Keratinocyte (primary cell): ENCODE measurements around the gene AUP1. TPM values are rescaled to one million over a fixed set of nuclear protein-coding genes. Genes with fewer than 3 reads are reported as not detected.

ENCODE experiments used
- DNase-seq: peaks from one replicate; pipeline ENCODE4 v3.0.0-alpha.2; 2011; ENCODE audit warnings: low read depth, missing footprints, low spot score
- FAIRE-seq: peaks from 2 replicates; lab custom pipeline; 2011; peaks lifted over from hg19 to GRCh38; lab: Jason Lieb, UNC
- H2AFZ ChIP-seq: 2 replicates; pipeline ENCODE4 v1.6.0; 2012; ENCODE audit warnings: low read length, control low read depth, inconsistent platforms; ENCODE audit not compliant: control insufficient read depth
- H3K27ac ChIP-seq: 2 replicates; pipeline ENCODE4 v1.5.1; 2011; ENCODE audit warnings: low read length; ENCODE audit not compliant: control insufficient read depth, insufficient read depth
- H3K27me3 ChIP-seq: 3 replicates; pipeline ENCODE4 v1.6.0; 2011; ENCODE audit warnings: low read length; ENCODE audit not compliant: control insufficient read depth, insufficient read depth; ENCODE audit errors: extremely low read depth
- H3K36me3 ChIP-seq, 2 experiments: 2 replicates in 1 of 2; 3 replicates in 1 of 2; pipeline ENCODE4 v1.5.1; 2011; ENCODE audit warnings: low read length in 2 of 2, mild to moderate bottlenecking in 1 of 2; ENCODE audit not compliant: control insufficient read depth in 2 of 2, insufficient read depth in 2 of 2; ENCODE audit errors: extremely low read depth in 1 of 2
- H3K4me1 ChIP-seq: 3 replicates; pipeline ENCODE4 v1.5.1; 2011; ENCODE audit warnings: low read length; ENCODE audit not compliant: control insufficient read depth, insufficient read depth; ENCODE audit errors: extremely low read depth
- H3K4me2 ChIP-seq: 3 replicates; pipeline ENCODE4 v1.6.0; 2011; ENCODE audit warnings: low read depth, low read length; ENCODE audit not compliant: control insufficient read depth, insufficient read depth; ENCODE audit errors: extremely low read depth
- H3K4me3 ChIP-seq, 3 experiments: fragments of 200-600 bp in 1 of 3; sonication (generic) in 1 of 3; 2 replicates in 2 of 3; 3 replicates in 1 of 3; pipeline ENCODE4 v1.5.1; 2011 to 2016; ENCODE audit warnings: low read length in 3 of 3, mild to moderate bottlenecking in 3 of 3, control low read depth in 2 of 3, inconsistent platforms in 1 of 3, low read depth in 1 of 3, mixed read lengths in 1 of 3, mixed run types in 1 of 3, moderate library complexity in 1 of 3; ENCODE audit not compliant: control insufficient read depth in 2 of 3, insufficient read depth in 2 of 3; ENCODE audit errors: extremely low read depth in 1 of 3
- H3K79me2 ChIP-seq: 2 replicates; pipeline ENCODE4 v1.6.0; 2012; ENCODE audit warnings: low read length; ENCODE audit not compliant: control insufficient read depth, insufficient read depth
- H3K9ac ChIP-seq: 3 replicates; pipeline ENCODE4 v1.6.0; 2011; ENCODE audit warnings: low read length; ENCODE audit not compliant: control insufficient read depth, insufficient read depth; ENCODE audit errors: extremely low read depth
- H3K9me1 ChIP-seq: 3 replicates; pipeline ENCODE4 v1.6.0; 2011; ENCODE audit warnings: low read length; ENCODE audit not compliant: control insufficient read depth, insufficient read depth; ENCODE audit errors: extremely low read depth
- H3K9me3 ChIP-seq: 2 replicates; pipeline ENCODE4 v1.5.1; 2012; ENCODE audit warnings: low read depth, low read length; ENCODE audit not compliant: control insufficient read depth
- H4K20me1 ChIP-seq: 3 replicates; pipeline ENCODE4 v1.6.0; 2011; ENCODE audit warnings: low read length; ENCODE audit not compliant: control insufficient read depth, insufficient read depth; ENCODE audit errors: extremely low read depth
- CTCF ChIP-seq, 3 experiments: IDR thresholded peaks in 1 of 3; conservative IDR thresholded peaks in 1 of 3; optimal IDR thresholded peaks in 1 of 3; 2 replicates in 2 of 3; 3 replicates in 1 of 3; pipeline versions ENCODE3 to v1.5.1; 2011; ENCODE audit warnings: low read length in 3 of 3, mild to moderate bottlenecking in 3 of 3, moderate library complexity in 2 of 3, control low read depth in 1 of 3, inconsistent platforms in 1 of 3; ENCODE audit not compliant: insufficient read depth in 2 of 3; ENCODE audit errors: extremely low read depth in 1 of 3
- EZH2 ChIP-seq: IDR thresholded peaks from one replicate; pipeline ENCODE4 v1.6.1; 2012; ENCODE audit warnings: inconsistent platforms, mild to moderate bottlenecking, low read length, moderate library complexity
- dilution Hi-C: fragments of 300-500 bp; cut with MboI; formaldehyde crosslinking; loops from one replicate; pipeline ENCODE4 v1.7.0; 2020; ENCODE audit warnings: low sequenced_read_pairs; ENCODE audit not compliant: extremely low pct_ligation_motif_present
- polyA plus RNA-seq, 5 experiments: library from polyadenylated mRNA; depleted of rRNA in 3 of 5; stranded (reverse) in 3 of 5; stranded (forward) in 1 of 5; unstranded in 1 of 5; fragments of >200 nt; gene quantifications; 1 replicate in 1 of 5; 2 replicates in 3 of 5; 3 replicates in 1 of 5; pipeline versions ENCODE4 v1.2.1 to v1.2.3, GENCODE V29; 2011 to 2012; ENCODE audit warnings: missing spikeins in 2 of 5, low read depth in 1 of 5, low replicate concordance in 1 of 5

AUP1 gene
- polyA plus RNA-seq, 1 donor (not counting 4 experiments of a cell fraction or from before 2014, with no cell fraction given), result 94.9 TPM

GRCh38 chr2:74525717-74526648 is 3.5 kb downstream of the AUP1 start, which contains the start of gene DQX1:
TSS of gene DQX1 (minus strand) at chr2:74526231. CDS start at chr2:74525729, 502 bp downstream.
- Histone ChIP-seq H3K4me3 (peak within 1 kb of the TSS; percentile 11 to 51 (median 39)), H3K4me2 (peak within 1 kb of the TSS; percentile 56), H3K27ac (peak within 1 kb of the TSS; percentile 78), H3K9me3 (no peaks in the 10 kb centered on the region), H3K79me2 (peaks cover 36% of the 10 kb centered on the region), H3K9ac (peak within 1 kb of the TSS; percentile 62), H3K4me1 (peaks cover 33% of the 10 kb centered on the region), H3K9me1 (no peaks in the 10 kb centered on the region), H4K20me1 (no peaks in the 10 kb centered on the region), H2AFZ (no peak within 1 kb of the TSS), H3K36me3 (peaks cover 12 to 30% of the 10 kb centered on the region in 2 experiments), H3K27me3 (no peaks in the 10 kb centered on the region)
- dilution Hi-C loops, result no loop called here
- FAIRE-seq (peak; percentile 95), DNase-seq (peak; percentile 89)
- TF ChIP-seq CTCF (optimal IDR thresholded peaks at IDR 0.05 in 1 of 3, IDR thresholded peaks at IDR 0.05 in 1 of 3, conservative IDR thresholded peaks at IDR 0.05 in 1 of 3; ENCODE audit: extremely low read depth in 1 of 3, insufficient read depth in 2 of 3, low read length in 3 of 3), result no peak
- no peak for TF ChIP-seq EZH2

GRCh38 chr2:74524955-74525716 is 4.4 kb downstream of the AUP1 start:
- Histone ChIP-seq H3K27ac (peak overlapping the region; percentile 78), H3K27me3 (no peaks in the 10 kb centered on the region), H3K9me3 (no peaks in the 10 kb centered on the region), H3K9me1 (no peaks in the 10 kb centered on the region), H3K9ac (peak overlapping the region; percentile 62), H3K4me2 (peak overlapping the region; percentile 56), H3K4me3 (peak overlapping the region in 1 of 3 experiments; percentile 11), H3K36me3 (peaks cover 12 to 30% of the 10 kb centered on the region in 2 experiments), H2AFZ (no peak overlapping the region), H3K79me2 (peaks cover 31% of the 10 kb centered on the region), H3K4me1 (peaks cover 28% of the 10 kb centered on the region), H4K20me1 (no peaks in the 10 kb centered on the region)
- TF ChIP-seq CTCF (optimal IDR thresholded peaks at IDR 0.05 in 1 of 3, IDR thresholded peaks at IDR 0.05 in 1 of 3, conservative IDR thresholded peaks at IDR 0.05 in 1 of 3; ENCODE audit: extremely low read depth in 1 of 3, insufficient read depth in 2 of 3, low read length in 3 of 3) (no peak), EZH2 (no peak)
- DNase-seq, result no peak
- FAIRE-seq, result no peak
- dilution Hi-C loops, result no loop called here
